CMK (cell line): ENCODE measurements around the gene DCAF8.

ENCODE experiments used
- DNase-seq: peaks from one replicate; pipeline ENCODE4 v3.0.0-alpha.2; 2010; ENCODE audit warnings: low read depth

The DCAF8 gene

DNA sequence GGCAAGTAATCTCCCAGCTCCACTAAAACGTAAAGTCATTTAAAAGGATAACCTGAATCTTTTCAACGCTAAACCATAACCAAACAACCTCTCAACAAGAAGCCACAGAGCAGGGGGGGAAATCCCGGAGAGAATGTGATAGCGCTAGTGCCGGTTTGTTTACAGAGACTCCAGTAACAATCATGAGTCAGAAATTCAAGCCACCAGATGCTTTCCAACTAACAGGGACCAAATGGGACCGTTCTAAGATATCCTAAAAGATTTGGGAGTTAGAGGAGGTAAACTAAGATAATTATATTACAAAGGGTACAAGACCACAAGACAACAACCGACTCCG lies 825 bp downstream of the DCAF8 start:
- DNase-seq, result peak; percentile 39

DNA sequence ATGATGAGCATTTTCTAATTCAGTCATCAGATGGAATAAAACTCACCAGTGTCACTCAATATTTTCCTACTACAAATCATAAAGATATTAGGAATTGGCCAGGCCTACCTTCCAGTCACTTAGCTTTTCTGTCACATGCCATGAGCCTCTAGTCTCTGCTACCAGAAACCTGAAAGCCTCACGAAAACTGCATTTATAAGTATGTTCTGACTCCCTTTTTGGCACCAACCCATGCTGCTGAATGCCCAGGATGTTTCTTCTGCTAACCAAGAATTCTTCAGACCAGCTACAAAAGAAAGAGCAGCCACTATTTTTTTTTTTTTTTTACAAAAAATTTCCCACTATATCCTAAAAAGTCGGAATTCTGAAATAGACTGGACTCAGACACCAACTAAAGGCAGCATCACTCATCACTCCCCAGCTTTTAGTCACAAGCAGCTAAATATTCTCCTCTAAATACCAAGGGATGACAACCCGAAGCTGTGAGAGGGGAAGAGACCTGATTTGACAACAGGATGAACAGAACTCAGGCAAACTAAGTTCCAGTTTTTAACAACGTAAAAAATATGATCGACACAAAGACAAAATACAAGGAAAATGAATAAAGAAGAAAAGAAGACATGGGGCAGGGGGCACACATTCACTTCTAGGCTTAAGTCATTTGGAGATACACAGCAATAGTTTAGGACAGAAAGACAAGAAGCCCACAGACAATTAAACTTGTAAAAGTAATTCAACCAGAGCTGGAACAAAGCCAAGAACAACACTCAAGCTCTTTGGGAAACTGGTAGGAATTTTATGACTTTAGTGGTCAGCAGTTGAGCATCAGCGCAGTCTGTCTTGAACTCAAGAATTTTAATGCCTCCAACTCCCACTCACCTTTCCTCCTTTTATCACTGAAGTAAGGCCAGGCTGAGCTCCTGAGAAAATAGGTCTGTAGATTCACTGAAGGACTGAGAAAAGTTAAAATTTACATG lies 1.7 kb downstream of the DCAF8 start:
- no peak for DNase-seq

DNA sequence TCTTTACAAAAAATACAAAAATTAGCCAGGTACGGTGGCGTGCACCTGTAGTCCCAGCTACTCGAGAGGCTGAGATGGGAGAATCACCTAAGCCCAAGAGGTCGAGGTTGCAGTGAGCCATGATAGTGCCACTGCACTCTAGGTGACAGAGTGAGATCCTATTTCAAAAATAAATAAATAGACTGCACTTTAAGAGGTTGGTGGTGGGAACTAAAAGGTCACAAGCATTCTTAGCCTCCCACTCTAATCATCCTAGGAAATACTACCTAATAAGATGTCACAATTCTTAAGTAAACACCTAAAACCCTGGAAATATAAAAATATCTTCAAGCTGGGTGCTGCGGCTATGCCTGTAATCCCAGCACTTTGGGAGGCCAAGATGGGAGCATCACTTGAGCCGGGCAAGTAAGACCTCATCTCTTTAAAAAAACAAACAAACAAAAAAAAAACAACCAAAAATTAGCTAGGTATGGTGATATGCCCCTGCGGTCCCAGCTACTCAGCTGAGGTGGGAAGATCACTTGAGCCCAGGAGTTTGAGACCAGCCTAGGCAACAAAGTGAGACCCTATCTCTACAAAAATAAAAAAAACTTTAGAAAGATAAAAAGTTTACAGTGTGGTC lies 4.1 kb downstream of the DCAF8 start:
- DNase-seq, result no peak

DNA sequence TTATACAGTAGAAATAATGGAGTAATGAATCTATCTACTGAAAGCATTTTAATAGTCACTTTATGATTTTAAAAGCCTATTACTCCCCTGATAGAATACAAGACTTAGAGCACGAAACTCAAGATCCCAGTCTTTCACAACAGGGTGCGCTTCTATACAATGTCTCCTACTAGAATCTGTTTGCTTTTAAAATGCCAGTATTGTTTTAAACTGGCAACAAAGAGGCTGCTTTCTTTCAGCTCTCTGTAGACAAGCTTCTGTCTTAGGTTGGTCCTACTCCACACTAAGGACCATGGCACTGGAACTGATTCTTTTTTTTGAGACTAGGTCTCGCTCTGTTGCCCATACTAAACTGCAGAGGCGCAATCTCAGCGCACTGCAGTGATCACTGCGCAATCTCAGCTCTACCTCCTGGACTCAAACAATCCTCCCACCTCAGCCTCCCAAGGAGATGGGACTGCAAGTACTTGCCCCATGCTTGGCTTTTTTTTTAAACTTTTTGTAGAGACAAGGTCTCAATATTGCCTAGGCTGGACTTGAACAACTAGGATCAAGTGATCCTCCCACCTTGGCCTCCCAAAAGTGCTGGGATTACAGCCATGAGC lies 4.8 kb downstream of the DCAF8 start:
- DNase-seq, result no peak

DNA sequence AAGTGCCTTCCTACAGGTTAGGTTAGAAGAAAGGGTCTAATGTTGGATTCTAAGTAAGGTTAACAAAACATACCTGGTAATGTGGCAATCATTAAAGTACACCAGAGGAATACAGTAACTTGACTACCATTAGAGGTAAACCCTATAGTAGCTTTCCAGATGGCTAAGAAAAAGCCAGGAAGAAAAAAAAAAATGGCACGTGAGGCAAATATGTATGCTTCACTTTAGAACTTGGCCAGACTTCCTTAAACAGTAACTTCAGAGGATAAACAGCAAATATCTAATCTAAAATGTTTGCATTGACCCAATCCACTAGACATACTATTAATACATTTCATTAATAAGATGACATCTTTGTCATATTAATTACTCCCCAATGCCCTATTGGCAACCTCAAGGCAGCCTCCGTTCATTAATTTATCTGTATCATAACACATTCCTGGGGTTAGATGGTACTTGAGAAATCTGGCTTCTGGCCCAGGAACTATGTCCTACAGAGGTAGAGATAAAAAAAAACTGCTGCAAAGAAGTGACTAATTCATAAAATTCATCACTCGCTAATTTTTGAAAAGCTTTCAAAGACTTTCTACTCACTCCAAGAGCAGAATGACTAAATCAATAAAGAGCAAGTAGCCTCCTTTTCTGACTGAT lies 5.8 kb downstream of the DCAF8 start:
- no peak for DNase-seq

DNA sequence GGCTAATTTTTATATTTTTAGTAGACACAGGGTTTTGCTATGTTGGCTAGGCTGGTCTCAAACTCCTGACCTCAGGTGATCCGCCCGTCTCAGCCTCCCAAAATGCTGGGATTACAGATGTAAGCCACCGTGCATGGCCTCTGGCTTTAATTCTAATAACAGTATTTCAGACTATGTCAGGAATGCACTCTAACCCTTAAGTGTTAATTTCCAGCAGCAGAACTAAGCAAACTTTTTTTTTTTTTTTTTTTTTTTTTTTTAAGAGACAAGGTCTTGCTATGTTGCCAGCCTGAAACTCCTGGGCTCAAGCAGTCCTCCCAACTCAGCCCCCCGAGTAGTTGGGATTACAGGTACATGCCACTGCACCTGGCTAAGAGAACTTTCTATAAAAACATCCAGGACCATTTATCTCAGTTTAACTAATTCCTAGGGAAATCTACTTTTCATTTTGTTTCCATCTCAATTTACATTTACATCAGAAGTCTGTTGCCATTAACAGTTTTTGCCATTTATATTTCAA lies 6.5 kb downstream of the DCAF8 start:
- DNase-seq, result no peak

DNA sequence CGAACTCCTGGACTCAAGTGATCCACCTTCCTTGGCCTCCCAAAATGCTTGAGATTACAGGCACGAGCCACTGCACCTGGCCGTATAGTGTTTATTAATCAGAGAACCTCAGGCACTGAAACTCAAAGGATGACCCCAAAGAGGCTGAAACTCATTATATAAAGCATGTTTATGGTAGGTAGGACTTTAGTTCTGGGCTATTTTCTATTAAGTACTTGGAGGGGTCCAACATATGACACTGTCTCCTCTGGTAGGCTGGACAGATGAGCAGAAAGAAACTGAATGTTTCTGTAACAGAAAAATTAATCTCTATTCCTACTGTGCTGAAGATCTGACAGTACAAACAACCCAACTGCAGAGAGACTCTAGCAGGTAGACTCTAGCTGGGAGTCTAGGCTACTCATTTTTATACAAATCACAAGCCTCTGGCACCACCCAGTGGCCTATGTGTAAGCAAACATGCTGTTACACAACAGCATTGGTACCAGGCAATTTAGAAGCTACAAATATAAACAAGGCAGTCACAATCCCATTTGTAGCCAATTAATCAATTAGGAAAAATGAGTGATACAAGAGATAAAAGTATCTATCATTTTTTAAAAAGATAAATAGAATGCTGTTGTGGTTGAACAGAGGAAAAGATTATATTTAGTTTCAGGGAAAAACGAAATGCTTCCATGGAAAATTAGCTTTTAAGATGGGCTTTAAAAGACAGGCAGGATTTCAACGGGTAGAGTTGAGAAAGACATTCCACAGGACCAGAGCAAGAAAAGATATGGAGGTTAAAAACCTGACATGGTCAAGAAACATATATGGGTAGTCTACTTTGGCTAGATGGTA lies 10.4 kb downstream of the DCAF8 start:
- DNase-seq, result peak; percentile 25

DNA sequence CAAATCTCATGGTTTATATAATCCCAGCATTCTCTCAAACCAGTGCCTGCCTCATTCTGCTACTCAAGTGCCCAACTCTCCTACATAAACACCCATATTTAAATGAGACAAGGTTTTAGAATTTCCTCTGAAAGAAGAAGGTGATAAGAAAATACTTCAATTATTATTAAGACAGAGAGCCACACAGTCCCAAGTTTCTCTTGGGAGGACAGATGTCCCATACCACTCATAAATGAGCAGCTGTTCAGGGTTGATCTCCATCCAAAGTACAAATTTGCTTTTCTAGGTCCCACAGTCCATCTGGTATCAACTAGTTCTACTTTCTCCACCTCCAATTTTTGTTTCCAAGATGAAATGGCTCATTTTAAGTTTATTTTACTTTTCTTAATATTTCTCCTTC lies 11.3 kb downstream of the DCAF8 start:
- DNase-seq, result no peak

DNA sequence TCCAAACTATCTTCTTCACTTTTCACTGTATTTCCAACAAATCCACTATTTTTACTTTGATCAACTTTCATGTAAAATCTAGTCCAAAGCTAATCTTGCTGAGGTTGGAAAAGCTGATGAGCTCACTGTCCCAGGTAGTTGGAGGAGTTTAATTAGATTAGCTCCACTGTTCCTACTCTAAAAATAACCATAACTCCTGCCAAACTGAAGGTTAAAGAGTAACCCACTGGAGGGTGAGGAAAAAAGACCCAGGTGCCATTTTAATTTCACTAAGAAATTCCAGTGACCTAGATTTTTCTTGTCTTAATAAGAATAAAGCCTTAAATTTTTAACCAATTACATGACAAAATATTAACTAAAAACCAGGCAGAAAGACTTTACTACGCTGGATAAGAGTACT lies 15.3 kb downstream of the DCAF8 start:
- DNase-seq, result no peak

DNA sequence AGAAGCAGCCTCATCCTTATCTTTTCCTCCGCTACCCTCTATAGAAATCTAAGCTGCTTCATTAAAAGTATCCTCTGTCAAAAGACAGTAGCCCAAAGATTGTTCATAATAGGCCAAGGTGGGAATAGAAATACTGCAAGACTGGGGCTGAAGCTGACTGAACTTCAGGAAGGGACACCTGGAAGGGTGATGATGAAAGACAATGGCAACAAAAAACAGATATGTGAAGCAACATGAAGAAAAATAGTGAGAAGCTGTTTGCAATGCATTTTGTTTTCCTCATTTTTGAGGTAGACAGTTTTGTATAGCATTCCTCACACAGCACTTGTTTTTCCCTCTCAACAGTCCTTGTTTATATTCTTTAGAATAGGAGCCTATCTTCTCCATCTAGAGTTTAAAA lies 16.9 kb downstream of the DCAF8 start:
- DNase-seq, result no peak

DNA sequence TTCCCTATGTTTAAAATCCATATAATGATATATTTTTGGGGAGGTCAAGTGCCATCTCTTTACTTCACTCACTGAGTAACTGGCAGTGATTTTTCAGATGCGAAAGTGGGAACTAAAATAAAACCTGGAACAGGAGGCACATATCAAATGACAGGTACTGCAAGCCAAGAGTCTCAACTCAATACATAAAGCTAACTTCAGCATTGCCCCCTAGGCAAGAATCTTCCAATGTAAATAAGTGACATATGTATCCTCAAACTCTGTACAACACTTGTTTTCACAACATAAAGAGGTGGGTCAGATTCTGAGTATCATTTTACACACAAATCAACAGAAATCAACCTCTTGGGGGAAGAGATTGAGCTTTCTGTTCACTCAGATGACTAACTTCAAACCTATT lies 18.1 kb downstream of the DCAF8 start:
- DNase-seq, result no peak

DNA sequence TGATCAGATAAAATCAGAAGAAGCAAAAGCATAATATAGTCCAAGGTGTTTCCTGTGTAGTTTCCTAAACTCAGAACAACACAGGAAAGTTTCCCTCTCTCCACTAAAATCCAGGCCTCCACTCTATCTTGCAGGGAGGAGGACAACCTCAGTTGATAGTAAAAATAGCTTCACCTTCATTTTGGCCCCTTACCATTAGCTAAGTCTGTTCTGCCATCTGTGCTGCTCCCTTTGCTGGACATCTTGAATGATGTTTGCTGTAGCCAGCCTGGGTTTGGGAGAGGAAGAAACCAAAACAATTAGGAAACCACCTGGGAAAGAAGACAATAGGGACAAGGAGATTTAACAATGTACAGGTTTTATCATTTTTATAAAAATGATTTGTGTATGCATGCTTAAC lies 18.6 kb downstream of the DCAF8 start:
- no peak for DNase-seq

DNA sequence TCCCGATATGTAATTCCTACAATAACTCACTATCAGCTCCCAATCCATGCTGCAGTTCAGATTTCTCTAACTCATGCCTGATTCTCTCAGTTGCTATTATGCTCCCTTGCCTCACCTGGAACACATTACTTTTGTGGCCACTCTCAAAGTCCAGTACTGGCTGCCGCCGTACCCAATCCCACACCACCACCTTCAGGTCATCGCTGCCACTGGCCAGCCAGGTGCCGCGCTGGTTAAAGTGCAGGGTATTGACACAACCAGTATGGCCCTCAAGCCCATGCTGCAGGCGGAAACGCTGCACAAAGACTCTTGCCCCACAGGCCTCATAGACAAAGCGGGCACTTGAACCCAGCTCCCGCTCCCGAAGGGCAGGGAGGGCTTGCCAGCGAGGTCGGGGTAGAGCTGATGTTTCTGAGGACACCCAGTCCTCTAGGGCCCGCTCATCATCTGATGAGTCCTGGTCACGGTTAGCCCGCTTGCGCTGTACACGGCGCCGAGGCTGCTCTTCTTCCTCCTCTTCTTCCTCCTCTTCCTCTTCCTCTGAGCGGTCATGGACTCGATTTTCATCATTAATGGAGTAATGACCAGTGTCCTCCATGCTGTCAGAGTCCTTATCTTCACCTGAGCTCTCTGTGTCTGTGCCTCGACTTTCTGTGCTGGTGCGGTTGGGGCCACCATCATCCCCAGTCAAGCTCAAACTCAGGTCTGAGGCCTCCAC lies 22.6 kb downstream of the DCAF8 start:
- no peak for DNase-seq

DNA sequence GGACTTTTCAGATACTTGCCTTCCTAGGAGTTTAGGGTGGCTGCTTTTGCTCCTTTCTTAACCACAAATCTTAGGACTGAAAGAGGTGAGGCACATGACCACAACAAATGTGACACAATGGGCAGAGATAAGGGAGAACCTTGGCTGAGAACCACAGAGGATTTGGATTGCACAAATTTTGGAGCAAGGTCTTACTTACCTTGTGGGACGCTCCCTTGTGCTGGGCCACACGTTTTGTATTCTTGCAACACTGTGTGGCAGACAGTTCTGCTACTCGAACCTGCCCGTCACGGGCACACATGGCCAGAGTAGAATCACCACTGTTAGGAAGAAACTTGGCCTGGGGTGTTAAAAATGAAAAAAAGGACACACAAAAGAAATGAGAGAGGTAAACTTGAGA lies 23.9 kb downstream of the DCAF8 start:
- no peak for DNase-seq

DNA sequence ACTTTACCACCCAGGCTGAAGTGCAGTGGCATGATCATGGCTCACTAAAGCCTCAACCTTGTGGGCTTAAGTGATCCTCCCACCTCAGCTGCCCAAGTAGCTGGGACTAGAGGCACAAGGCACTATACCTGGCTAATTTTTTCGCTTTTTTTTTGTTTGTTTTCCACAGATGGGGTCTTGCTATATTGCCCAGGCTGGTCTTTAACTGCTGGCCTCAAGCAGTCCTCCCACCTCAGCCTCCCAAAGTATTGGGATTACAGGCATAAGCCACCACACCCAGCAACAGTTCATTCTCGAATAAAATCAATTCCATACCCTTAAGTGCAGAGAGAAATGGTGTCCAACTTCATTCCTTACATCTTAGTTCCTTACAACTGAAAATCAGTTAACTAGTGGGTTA lies 24.8 kb downstream of the DCAF8 start:
- DNase-seq, result no peak

DNA sequence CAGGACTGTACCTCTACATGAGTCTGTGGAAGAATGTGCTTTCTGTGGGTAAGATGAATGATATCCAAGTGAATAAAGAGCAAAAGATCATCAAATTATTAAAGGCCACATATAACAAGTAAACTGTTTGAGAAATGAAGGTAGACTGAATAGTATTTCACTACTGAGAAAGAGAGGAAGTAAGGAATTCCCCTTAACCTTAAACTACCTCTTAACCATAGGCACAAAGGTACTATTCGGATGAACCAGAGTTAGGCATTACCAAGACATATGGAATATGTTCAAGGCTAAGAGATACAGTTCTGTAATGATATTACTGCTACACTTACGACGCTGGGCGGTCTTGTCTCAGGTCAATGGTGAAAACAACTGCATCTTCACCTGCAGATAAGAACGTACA lies 25.5 kb downstream of the DCAF8 start:
- no peak for DNase-seq

DNA sequence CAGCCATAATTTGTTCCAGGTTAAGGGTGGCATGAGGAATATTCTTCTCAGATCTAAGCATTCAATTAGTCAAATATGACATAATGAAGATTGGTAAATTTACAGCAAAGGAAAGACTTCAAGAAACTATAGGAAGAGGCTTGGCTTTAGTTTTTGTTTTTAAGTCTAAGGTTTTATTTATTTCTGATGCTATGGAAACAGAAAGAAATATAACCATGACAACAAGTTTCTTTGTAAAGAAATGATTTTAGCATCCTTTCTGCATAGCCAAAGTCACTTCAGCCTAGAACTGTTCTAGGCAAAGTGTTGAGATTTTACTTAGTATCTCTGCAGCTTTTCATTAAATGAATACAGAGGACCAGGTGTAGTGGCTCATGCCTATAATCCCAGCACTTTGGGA lies 29.4 kb downstream of the DCAF8 start:
- DNase-seq, result no peak

DNA sequence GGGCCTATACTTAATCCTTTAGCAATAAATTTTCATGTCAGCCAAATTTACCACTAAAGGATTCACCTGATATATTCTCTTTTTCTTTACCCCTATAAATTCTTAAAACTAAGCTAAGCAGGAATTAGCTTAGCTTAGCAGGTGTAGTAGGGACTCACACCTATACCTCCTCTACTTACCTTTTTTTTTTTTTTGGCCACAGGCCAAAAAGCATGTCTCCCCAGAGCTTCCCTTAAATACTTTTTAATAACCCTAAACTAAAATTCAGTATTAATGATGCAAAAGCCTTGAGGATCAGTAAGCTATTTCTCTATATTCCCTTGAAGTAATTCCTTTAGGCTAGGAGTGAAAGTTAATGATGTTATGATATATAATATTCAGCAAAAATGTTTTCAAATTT lies 33.9 kb downstream of the DCAF8 start:
- DNase-seq, result no peak

DNA sequence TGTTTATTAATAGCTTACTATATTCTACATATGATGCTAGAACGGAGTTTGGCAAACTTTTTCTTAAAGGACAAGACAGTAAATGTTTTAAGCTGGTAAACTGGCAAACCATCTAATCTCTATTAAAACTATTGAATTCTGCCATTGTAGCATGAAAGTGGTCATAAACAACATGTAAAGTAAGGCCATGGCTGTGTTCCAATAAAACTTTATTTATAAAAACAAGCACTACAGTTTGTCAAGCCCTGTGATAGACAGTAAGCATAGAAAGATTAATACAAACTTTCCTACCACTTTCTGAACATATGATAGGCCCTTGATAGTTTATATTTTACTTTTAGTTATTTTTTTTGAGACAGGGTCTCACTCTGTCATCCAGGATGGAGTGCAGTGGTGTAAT lies 34.8 kb downstream of the DCAF8 start:
- DNase-seq, result no peak

DNA sequence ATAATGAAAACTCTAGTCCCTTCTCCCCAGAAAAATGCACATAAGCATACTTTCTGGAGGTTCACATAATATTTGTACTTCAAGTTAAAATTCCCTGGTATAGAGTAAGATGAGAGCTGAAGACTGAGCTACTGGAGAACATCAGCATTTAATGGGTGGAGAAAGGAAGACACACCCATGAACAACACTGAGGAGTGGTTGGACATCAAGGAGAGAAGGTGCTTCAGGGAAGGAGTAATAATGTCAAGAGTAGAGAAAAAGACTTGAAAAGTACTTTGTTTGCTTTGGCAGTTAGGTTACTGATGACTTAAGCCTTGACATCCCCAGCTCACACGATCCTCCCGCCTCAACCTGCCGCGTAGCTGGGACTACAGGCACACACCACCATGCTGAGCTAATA lies 35.3 kb downstream of the DCAF8 start:
- no peak for DNase-seq

DNA sequence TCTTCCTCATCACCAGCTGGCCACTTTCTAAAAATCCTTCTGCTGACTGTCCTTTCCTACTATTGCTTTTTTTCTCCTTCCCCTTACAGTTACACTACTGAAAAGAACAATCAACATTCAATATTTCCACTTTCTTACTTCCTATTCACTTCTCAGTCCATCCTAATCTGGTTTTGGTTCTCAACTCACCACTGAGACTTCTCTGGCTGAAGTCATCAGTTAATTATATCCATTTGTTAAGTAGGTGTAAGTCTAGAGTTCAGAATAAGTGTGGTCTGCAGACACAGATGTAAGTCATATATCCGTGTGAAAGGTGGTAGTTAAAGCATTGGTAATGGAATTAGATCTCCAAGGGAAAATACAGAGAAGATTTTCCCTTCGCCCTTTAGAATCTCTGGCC lies 35.7 kb downstream of the DCAF8 start:
- DNase-seq, result no peak
